ENCODE measurements around the gene LAMC2. TPM values are rescaled to one million over a fixed set of nuclear protein-coding genes. Genes with fewer than 3 reads are reported as not detected.

Gene LAMC2
- total and polyA plus RNA-seq, 2 experiments from 2014 or later = 0.42 to 0.43 TPM

GRCh38 chr1:183142171-183142570 is 43.9 kb upstream of the LAMC2 start:
- H3K36me3 ChIP-seq = peaks cover 38% of the 10 kb centered on the region
- no peak overlapping the region for H3K4me3 ChIP-seq
- no peaks in the 10 kb centered on the region for H3K9me3 ChIP-seq (ENCODE audit: low read depth)
- no peak for TF ChIP-seq CTCF (IDR thresholded peaks at IDR 0.05; ENCODE audit: low read depth, low read length)
- H3K27me3 ChIP-seq = no peaks in the 10 kb centered on the region
- H3K4me1 ChIP-seq (ENCODE audit: low read depth) = no peaks in the 10 kb centered on the region
- H3K27ac ChIP-seq = no peak overlapping the region
- DNase-seq (ENCODE audit: low read depth in 1 of 2, low spot score in 1 of 2) = no peak

- TF ChIP-seq CTCF (IDR thresholded peaks at IDR 0.05; ENCODE audit: low read depth, low read length) = no peak
- no peak overlapping the region for H3K4me3 ChIP-seq
- H3K36me3 ChIP-seq = peaks cover 23% of the 10 kb centered on the region
- no peak overlapping the region for H3K27ac ChIP-seq
- H3K4me1 ChIP-seq (ENCODE audit: low read depth) = peaks cover 3% of the 10 kb centered on the region
- no peaks in the 10 kb centered on the region for H3K27me3 ChIP-seq
- no peak for DNase-seq (ENCODE audit: low read depth in 1 of 2, low spot score in 1 of 2)
- no peaks in the 10 kb centered on the region for H3K9me3 ChIP-seq (ENCODE audit: low read depth)
Measured at GRCh38 chr1:183143576-183144315, 42.3 kb upstream of the LAMC2 start.

GRCh38 chr1:183144752-183145151 is 41.3 kb upstream of the LAMC2 start:
- TF ChIP-seq CTCF (IDR thresholded peaks at IDR 0.05; ENCODE audit: low read depth, low read length) = no peak
- DNase-seq (ENCODE audit: low read depth in 1 of 2, low spot score in 1 of 2) = no peak
- peaks cover 3% of the 10 kb centered on the region for H3K4me1 ChIP-seq (ENCODE audit: low read depth)

GRCh38 chr1:183147735-183148134 is 38.3 kb upstream of the LAMC2 start:
- Histone ChIP-seq H3K4me1 (ENCODE audit: low read depth) (peaks cover 3% of the 10 kb centered on the region), H3K27ac (no peak overlapping the region), H3K27me3 (no peaks in the 10 kb centered on the region), H3K9me3 (ENCODE audit: low read depth) (no peaks in the 10 kb centered on the region), H3K36me3 (peaks cover 4% of the 10 kb centered on the region), H3K4me3 (no peak overlapping the region)
- no peak for TF ChIP-seq CTCF (IDR thresholded peaks at IDR 0.05; ENCODE audit: low read depth, low read length)
- peak; percentile 5 to 75 for DNase-seq (ENCODE audit: low read depth in 1 of 2, low spot score in 1 of 2)

More at GRCh38 chr1:183144752-183145151, 41.3 kb upstream of the LAMC2 start:
- Histone ChIP-seq H3K9me3 (ENCODE audit: low read depth) (no peaks in the 10 kb centered on the region), H3K27me3 (no peaks in the 10 kb centered on the region), H3K4me3 (no peak overlapping the region), H3K27ac (no peak overlapping the region), H3K36me3 (peaks cover 16% of the 10 kb centered on the region)

- no peaks in the 10 kb centered on the region for H3K9me3 ChIP-seq (ENCODE audit: low read depth)
- H3K27me3 ChIP-seq = no peaks in the 10 kb centered on the region
- peak in 1 of 2 donors; percentile 50 for DNase-seq (ENCODE audit: low read depth in 1 of 2, low spot score in 1 of 2)
- peaks cover 3% of the 10 kb centered on the region for H3K4me1 ChIP-seq (ENCODE audit: low read depth)
- H3K4me3 ChIP-seq = no peak overlapping the region
- peaks cover 4% of the 10 kb centered on the region for H3K36me3 ChIP-seq
- no peak for TF ChIP-seq CTCF (IDR thresholded peaks at IDR 0.05; ENCODE audit: low read depth, low read length)
- H3K27ac ChIP-seq = no peak overlapping the region
Measured at GRCh38 chr1:183148599-183148998, 37.5 kb upstream of the LAMC2 start.
